Trophoblast cell (in vitro differentiated cells and primary cell): ENCODE results near the gene CAMKV. TPM values are rescaled to one million over a fixed set of nuclear protein-coding genes. Genes with fewer than 3 reads are reported as not detected.
"Not testable (repeated sequence)": the region's sequence is repeated elsewhere in the genome, so short reads cannot be mapped to it uniquely, and the experiment has no call there.

ENCODE experiments used
- DNase-seq, 2 donors: peaks; one replicate each; pipeline ENCODE4 v3.0.0-alpha.2; 2016
- H2AFZ ChIP-seq: 2 replicates; pipeline ENCODE4 v1.6.1; 2013; ENCODE audit warnings: low read length, moderate library complexity, mild to moderate bottlenecking; ENCODE audit not compliant: insufficient read depth, poor library complexity
- H2AK5ac ChIP-seq: 2 replicates; pipeline ENCODE4 v1.6.1; 2013; ENCODE audit warnings: mild to moderate bottlenecking, low read length
- H2BK120ac ChIP-seq: 2 replicates; pipeline ENCODE4 v1.6.1; 2013; ENCODE audit warnings: low read length, mild to moderate bottlenecking, moderate library complexity; ENCODE audit not compliant: insufficient read depth, poor library complexity
- H2BK12ac ChIP-seq: 2 replicates; pipeline ENCODE4 v1.6.1; 2013; ENCODE audit warnings: mild to moderate bottlenecking, low read length, moderate library complexity
- H2BK5ac ChIP-seq: 2 replicates; pipeline ENCODE4 v1.6.1; 2013; ENCODE audit warnings: low read length, low read depth, moderate library complexity, mild to moderate bottlenecking; ENCODE audit not compliant: poor library complexity
- H3K14ac ChIP-seq: 2 replicates; pipeline ENCODE4 v1.6.1; 2013; ENCODE audit warnings: mild to moderate bottlenecking, low read length
- H3K18ac ChIP-seq: 2 replicates; pipeline ENCODE4 v1.6.1; 2013; ENCODE audit warnings: mild to moderate bottlenecking, low read length
- H3K23ac ChIP-seq: 2 replicates; pipeline ENCODE4 v1.6.1; 2013; ENCODE audit warnings: low read length
- H3K27ac ChIP-seq: 2 replicates; pipeline ENCODE4 v1.5.1; 2013; ENCODE audit warnings: low read depth, mild to moderate bottlenecking, inconsistent platforms, low read length, moderate library complexity
- H3K27me3 ChIP-seq: 2 replicates; pipeline ENCODE4 v1.6.1; 2013; ENCODE audit warnings: inconsistent platforms, mild to moderate bottlenecking, low read length, moderate library complexity; ENCODE audit not compliant: insufficient read depth
- H3K36me3 ChIP-seq, 2 experiments: 1 replicate in 1 of 2; 2 replicates in 1 of 2; pipeline ENCODE4 v1.6.1; 2013; ENCODE audit warnings: low read length in 2 of 2, mild to moderate bottlenecking in 2 of 2, moderate library complexity in 1 of 2; ENCODE audit not compliant: insufficient read depth in 2 of 2, control insufficient read depth in 1 of 2
- H3K4ac ChIP-seq: 2 replicates; pipeline ENCODE4 v1.6.1; 2013; ENCODE audit warnings: low read depth, mild to moderate bottlenecking, low read length, moderate library complexity
- H3K4me1 ChIP-seq, 2 experiments: 1 replicate in 1 of 2; 2 replicates in 1 of 2; pipeline ENCODE4 v1.6.1; 2013; ENCODE audit warnings: low read length in 2 of 2, mild to moderate bottlenecking in 2 of 2, moderate library complexity in 1 of 2; ENCODE audit not compliant: insufficient read depth in 2 of 2, control insufficient read depth in 1 of 2
- H3K4me2 ChIP-seq: 2 replicates; pipeline ENCODE4 v1.6.1; 2013; ENCODE audit warnings: inconsistent platforms, mild to moderate bottlenecking, low read length, moderate library complexity
- H3K4me3 ChIP-seq: 2 replicates; pipeline ENCODE4 v1.5.1; 2013; ENCODE audit warnings: mild to moderate bottlenecking, low read depth, low read length, inconsistent platforms
- H3K79me1 ChIP-seq: one replicate; pipeline ENCODE4 v1.6.1; 2013; ENCODE audit warnings: low read length
- H3K79me2 ChIP-seq: 2 replicates; pipeline ENCODE4 v1.6.1; 2013; ENCODE audit warnings: low read length, mild to moderate bottlenecking; ENCODE audit not compliant: control insufficient read depth, insufficient read depth, poor library complexity
- H3K9ac ChIP-seq: 2 replicates; pipeline ENCODE4 v1.6.1; 2013; ENCODE audit warnings: mild to moderate bottlenecking, low read length
- H3K9me3 ChIP-seq: 2 replicates; pipeline ENCODE4 v1.6.1; 2013; ENCODE audit warnings: low read depth, mild to moderate bottlenecking, control low read depth, inconsistent platforms, low read length; ENCODE audit not compliant: insufficient read depth
- H4K12ac ChIP-seq: 2 replicates; pipeline ENCODE4 v1.6.1; 2013; ENCODE audit warnings: low read depth, mild to moderate bottlenecking, low read length, moderate library complexity
- H4K8ac ChIP-seq: 2 replicates; pipeline ENCODE4 v1.6.1; 2013; ENCODE audit warnings: low read depth, mild to moderate bottlenecking, low read length, moderate library complexity
- H4K91ac ChIP-seq: one replicate; pipeline ENCODE4 v1.6.1; 2013; ENCODE audit warnings: low read depth, mild to moderate bottlenecking, low read length, moderate library complexity
- WGBS: extraction: QIAGEN DNeasy Blood & Tissue Kit; methylation state at CpG from one replicate; pipeline ENCODE4 v1.1.7; 2013; ENCODE audit warnings: missing lambda C conversion rate; ENCODE audit not compliant: insufficient read length, insufficient coverage; ENCODE audit errors: extremely low coverage; 5-methylcytosine and 5-hydroxymethylcytosine counted together
- polyA plus RNA-seq: library from polyadenylated mRNA; stranded (reverse); fragments of 200-250 nt; gene quantifications from 2 replicates; pipeline ENCODE4 v1.2.3, GENCODE V29; 2013

Gene CAMKV
- polyA plus RNA-seq, result not detected in 2 replicates

GRCh38 chr3:49869525-49870126, at the start of gene CAMKV:
TSS of gene CAMKV (minus strand) at chr3:49869906. CDS start at chr3:49862388, 7,518 bp downstream.
- H4K8ac ChIP-seq, result no peak within 1 kb of the TSS
- H3K14ac ChIP-seq, result no peak within 1 kb of the TSS
- H3K9ac ChIP-seq, result no peak within 1 kb of the TSS
- no peak within 1 kb of the TSS for H3K23ac ChIP-seq
- no peak for DNase-seq
- no peak within 1 kb of the TSS for H2BK5ac ChIP-seq
- no peaks in the 10 kb centered on the region for H3K79me1 ChIP-seq
- no peak within 1 kb of the TSS for H2BK12ac ChIP-seq
- H3K4me3 ChIP-seq, result no peak within 1 kb of the TSS
- no CpG with 5 or more reads among the region's 59 CpGs for WGBS
- no peak within 1 kb of the TSS for H2AK5ac ChIP-seq
- H3K9me3 ChIP-seq, result peaks cover 3% of the 10 kb centered on the region
- H3K27me3 ChIP-seq, result peaks cover 27% of the 10 kb centered on the region
- no peak within 1 kb of the TSS for H3K18ac ChIP-seq
- no peaks in the 10 kb centered on the region for H3K79me2 ChIP-seq
- H3K4ac ChIP-seq, result no peak within 1 kb of the TSS
- H4K12ac ChIP-seq, result no peak within 1 kb of the TSS
- H3K27ac ChIP-seq, result no peak within 1 kb of the TSS
- H2BK120ac ChIP-seq, result no peak within 1 kb of the TSS
- no peaks in the 10 kb centered on the region for H3K36me3 ChIP-seq
- peaks cover 4 to 6% of the 10 kb centered on the region in 2 experiments for H3K4me1 ChIP-seq
- H4K91ac ChIP-seq, result no peak within 1 kb of the TSS
- H3K4me2 ChIP-seq, result peak within 1 kb of the TSS; percentile 52
- H2AFZ ChIP-seq, result no peak within 1 kb of the TSS

GRCh38 chr3:49917806-49918590, 48.3 kb upstream of the CAMKV start:
- H3K4me1 ChIP-seq, H3K23ac ChIP-seq, H3K79me1 ChIP-seq, H3K27me3 ChIP-seq, H2AFZ ChIP-seq, H3K4ac ChIP-seq, DNase-seq, H2BK5ac ChIP-seq, H3K36me3 ChIP-seq, H3K4me2 ChIP-seq, H4K91ac ChIP-seq, H3K14ac ChIP-seq, H4K12ac ChIP-seq, H3K9ac ChIP-seq, H2AK5ac ChIP-seq, H2BK120ac ChIP-seq, H3K79me2 ChIP-seq, H3K9me3 ChIP-seq, H3K27ac ChIP-seq, H3K18ac ChIP-seq, H3K4me3 ChIP-seq, H2BK12ac ChIP-seq, H4K8ac ChIP-seq: not testable (repeated sequence)
- no CpG with 5 or more reads among the region's 19 CpGs for WGBS

- no peaks in the 10 kb centered on the region for H3K9me3 ChIP-seq
- no peak overlapping the region for H2AFZ ChIP-seq
- H3K14ac ChIP-seq, result no peak overlapping the region
- H3K27me3 ChIP-seq, result no peaks in the 10 kb centered on the region
- H4K12ac ChIP-seq, result no peak overlapping the region
- H3K79me1 ChIP-seq, result no peaks in the 10 kb centered on the region
- H4K91ac ChIP-seq, result no peak overlapping the region
- no peaks in the 10 kb centered on the region for H3K36me3 ChIP-seq
- no peak overlapping the region for H2AK5ac ChIP-seq
- WGBS, result no CpG with 5 or more reads among the region's 5 CpGs
- no peak overlapping the region for H3K4me3 ChIP-seq
- H3K9ac ChIP-seq, result no peak overlapping the region
- no peak for DNase-seq
- H3K23ac ChIP-seq, result no peak overlapping the region
- no peak overlapping the region for H2BK5ac ChIP-seq
- no peak overlapping the region for H3K18ac ChIP-seq
- no peak overlapping the region for H3K4ac ChIP-seq
- H4K8ac ChIP-seq, result no peak overlapping the region
- no peak overlapping the region for H2BK12ac ChIP-seq
- H3K4me2 ChIP-seq, result no peak overlapping the region
- no peak overlapping the region for H2BK120ac ChIP-seq
- H3K27ac ChIP-seq, result no peak overlapping the region
- H3K4me1 ChIP-seq, result no peaks in the 10 kb centered on the region
- no peaks in the 10 kb centered on the region for H3K79me2 ChIP-seq
Measured at GRCh38 chr3:49916686-49917085, 47.0 kb upstream of the CAMKV start.

- H3K79me2 ChIP-seq, result no peaks in the 10 kb centered on the region
- no peak overlapping the region for H2BK12ac ChIP-seq
- no peak overlapping the region for H3K14ac ChIP-seq
- no peaks in the 10 kb centered on the region for H3K4me1 ChIP-seq
- H3K18ac ChIP-seq, result no peak overlapping the region
- H4K8ac ChIP-seq, result no peak overlapping the region
- no peak overlapping the region for H3K27ac ChIP-seq
- no peak overlapping the region for H3K4me2 ChIP-seq
- no peak overlapping the region for H3K4me3 ChIP-seq
- H2BK120ac ChIP-seq, result no peak overlapping the region
- WGBS, result no CpG with 5 or more reads among the region's 2 CpGs
- no peak overlapping the region for H2AK5ac ChIP-seq
- no peak overlapping the region for H4K91ac ChIP-seq
- H3K79me1 ChIP-seq, result no peaks in the 10 kb centered on the region
- H2BK5ac ChIP-seq, result no peak overlapping the region
- peak in 1 of 2 donors; percentile 56 for DNase-seq
- no peak overlapping the region for H3K4ac ChIP-seq
- H4K12ac ChIP-seq, result no peak overlapping the region
- peaks cover 11 to 14% of the 10 kb centered on the region in 2 experiments for H3K36me3 ChIP-seq
- no peak overlapping the region for H3K23ac ChIP-seq
- H3K9me3 ChIP-seq, result no peaks in the 10 kb centered on the region
- no peaks in the 10 kb centered on the region for H3K27me3 ChIP-seq
- H2AFZ ChIP-seq, result no peak overlapping the region
- H3K9ac ChIP-seq, result no peak overlapping the region
Measured at GRCh38 chr3:49914906-49915305, 45.2 kb upstream of the CAMKV start.
